Liver (tissue), 9 donors: Measurements from ENCODE around the gene ZBTB45. TPM values are rescaled to one million over a fixed set of nuclear protein-coding genes. Genes with fewer than 3 reads are reported as not detected.

Experiments used
- DNase-seq: peaks from one replicate; pipeline ENCODE4 v3.0.0-alpha.2; 2017; ENCODE audit warnings: low spot score
- H3K27ac ChIP-seq, 2 donors: one replicate each; pipeline ENCODE4 v1.7.0; 2013; ENCODE audit warnings: inconsistent platforms in 2 of 2, low read length in 2 of 2, control low read depth in 1 of 2, low read depth in 1 of 2, mild to moderate bottlenecking in 1 of 2
- H3K27me3 ChIP-seq, 4 donors: one replicate each; pipeline versions ENCODE4 v1.6.1 to v1.7.0; 2013; ENCODE audit warnings: low read length in 3 of 4, inconsistent platforms in 1 of 4, mild to moderate bottlenecking in 1 of 4, moderate library complexity in 1 of 4; ENCODE audit not compliant: control insufficient read depth in 4 of 4, insufficient read depth in 4 of 4
- H3K36me3 ChIP-seq, 4 donors: one replicate each; pipeline versions ENCODE4 v1.6.1 to v1.7.0; 2013; ENCODE audit warnings: low read length in 3 of 4, mild to moderate bottlenecking in 3 of 4, low read depth in 1 of 4, moderate library complexity in 1 of 4; ENCODE audit not compliant: control insufficient read depth in 4 of 4, insufficient read depth in 3 of 4
- H3K4me1 ChIP-seq, 4 donors: one replicate each; pipeline versions ENCODE4 v1.6.1 to v1.7.0; 2013; ENCODE audit warnings: low read length in 3 of 4, mild to moderate bottlenecking in 3 of 4, moderate library complexity in 1 of 4; ENCODE audit not compliant: control insufficient read depth in 4 of 4, insufficient read depth in 4 of 4
- H3K4me3 ChIP-seq, 3 donors: one replicate each; pipeline versions ENCODE4 v1.6.1 to v1.7.0; 2013; ENCODE audit warnings: low read length in 3 of 3, control low read depth in 1 of 3, low read depth in 1 of 3, mild to moderate bottlenecking in 1 of 3
- H3K9ac ChIP-seq, 2 donors: one replicate each; pipeline ENCODE4 v1.7.0; 2013; ENCODE audit warnings: low read length in 2 of 2, mild to moderate bottlenecking in 2 of 2, moderate library complexity in 2 of 2, control low read depth in 1 of 2, low read depth in 1 of 2
- H3K9me3 ChIP-seq, 4 donors: one replicate each; pipeline versions ENCODE4 v1.6.1 to v1.7.0; 2013; ENCODE audit warnings: low read length in 3 of 4; ENCODE audit not compliant: control insufficient read depth in 4 of 4
- CTCF ChIP-seq: fragments of 150-350 bp; IDR thresholded peaks from 2 replicates; pipeline ENCODE4 v1.5.1; 2017; ENCODE audit warnings: improper control_type of control experiment, low read depth, low read length; ENCODE audit not compliant: missing input control
- EGR1 ChIP-seq, 2 donors: IDR thresholded peaks; 2 replicates each; pipeline ENCODE4 v1.6.1; 2016 to 2018; ENCODE audit warnings: antibody characterized with exemption in 2 of 2, low read depth in 2 of 2
- GABPA ChIP-seq, 2 donors: IDR thresholded peaks in 1 of 2; conservative IDR thresholded peaks in 1 of 2; 2 replicates each; pipeline ENCODE4 v1.6.1; 2016; ENCODE audit warnings: antibody characterized with exemption in 2 of 2, mild to moderate bottlenecking in 1 of 2, moderate library complexity in 1 of 2
- HNF4A ChIP-seq, 2 donors: conservative IDR thresholded peaks; 2 replicates each; pipeline ENCODE4 v1.6.1; 2016; ENCODE audit warnings: antibody characterized with exemption in 2 of 2, mild to moderate bottlenecking in 2 of 2
- JUND ChIP-seq, 2 donors: IDR thresholded peaks; 2 replicates each; pipeline ENCODE4 v1.6.1; 2016; ENCODE audit warnings: antibody characterized with exemption in 2 of 2
- NR2F2 ChIP-seq: IDR thresholded peaks from 2 replicates; pipeline ENCODE4 v1.6.1; 2016; ENCODE audit warnings: antibody characterized with exemption
- RAD21 ChIP-seq, 2 donors: IDR thresholded peaks; 2 replicates each; pipeline ENCODE4 v1.6.1; 2016; ENCODE audit warnings: antibody characterized with exemption in 2 of 2, mild to moderate bottlenecking in 2 of 2
- REST ChIP-seq: IDR thresholded peaks from 2 replicates; pipeline ENCODE4 v1.6.1; 2016; ENCODE audit warnings: antibody characterized with exemption, mild to moderate bottlenecking
- RXRA ChIP-seq, 2 donors: IDR thresholded peaks; 2 replicates each; pipeline ENCODE4 v1.6.1; 2017 to 2018; ENCODE audit warnings: antibody characterized with exemption in 2 of 2, mild to moderate bottlenecking in 1 of 2
- SP1 ChIP-seq: IDR thresholded peaks from 2 replicates; pipeline ENCODE4 v1.6.1; 2018; ENCODE audit warnings: antibody characterized with exemption, mild to moderate bottlenecking
- YY1 ChIP-seq: IDR thresholded peaks from 2 replicates; pipeline ENCODE4 v1.6.1; 2016; ENCODE audit warnings: antibody characterized with exemption, mild to moderate bottlenecking
- ZBTB33 ChIP-seq: IDR thresholded peaks from 2 replicates; pipeline ENCODE4 v1.6.1; 2016; ENCODE audit warnings: antibody characterized with exemption
- WGBS: extraction: QIAGEN DNeasy Blood & Tissue Kit; methylation state at CpG from one replicate; pipeline ENCODE4 v1.1.7; 2013; 5-methylcytosine and 5-hydroxymethylcytosine counted together
- polyA plus RNA-seq, 2 donors: library from polyadenylated mRNA; stranded (reverse) in 1 of 2; unstranded in 1 of 2; fragments of 200-250 nt in 1 of 2; fragments of >200 nt in 1 of 2; fragmentation: Nextera tagmentation in 1 of 2; extraction: Ambion mirVana in 1 of 2; gene quantifications; one replicate each; pipeline versions ENCODE4 v1.2.1 to v1.2.3, GENCODE V29; 2013 to 2015
- total RNA-seq, 2 donors: library from RNA; depleted of rRNA; stranded (reverse); fragments of >200 nt; gene quantifications; one replicate each; pipeline ENCODE4 v1.2.3, GENCODE V29; 2014
- TF ChIP-seq, protein P1 (sequence below): IDR thresholded peaks from 2 replicates; pipeline ENCODE4 v1.6.1; 2016; ENCODE audit warnings: antibody characterized with exemption
- donor health status: healthy.
- donor health status: healthy.
- donor health status: healthy.
- donor health status: healthy.
- donor health status: healthy.

The ZBTB45 gene
- total and polyA plus RNA-seq, 4 donors, result 2.1 to 4.0 (median 2.7) TPM

DNA sequence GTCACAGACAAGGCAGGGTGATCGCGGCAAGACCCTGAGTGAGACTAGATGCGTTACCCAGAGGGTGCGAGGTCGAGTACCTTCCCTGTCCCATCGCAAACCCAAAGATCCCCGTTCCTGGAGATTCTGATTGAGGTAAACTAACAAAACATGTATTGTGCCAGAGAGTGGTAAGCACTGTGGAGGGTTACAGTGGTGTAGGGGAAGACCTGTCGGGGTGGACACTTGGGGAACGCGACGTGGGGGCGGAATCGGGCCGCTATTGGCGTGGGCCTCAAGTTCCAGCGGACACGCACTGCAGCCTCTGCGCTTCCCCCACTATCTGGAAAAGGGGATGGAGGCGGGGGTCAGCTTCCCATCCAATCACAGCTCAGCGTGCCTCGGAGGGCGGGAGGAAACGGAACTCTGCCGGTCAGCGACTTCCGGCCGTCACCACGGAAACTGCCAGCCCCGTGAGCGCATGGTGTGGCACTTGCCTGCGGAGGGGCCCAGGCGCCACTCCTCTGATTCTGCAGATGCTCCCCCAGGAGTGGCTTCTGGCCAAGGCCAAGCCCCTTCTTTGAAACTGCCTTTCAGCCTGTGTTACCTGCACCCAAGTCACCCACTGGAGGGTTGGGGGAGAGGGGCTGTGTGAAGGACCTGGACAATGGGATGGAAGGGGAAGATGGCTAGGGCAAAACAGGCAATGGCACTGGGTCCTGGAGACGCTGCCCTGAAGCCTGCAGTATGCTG, 39.8 kb upstream of the ZBTB45 start:
- no peaks in the 10 kb centered on the region for H3K9me3 ChIP-seq
- peaks cover 27 to 63% (median 54%) of the 10 kb centered on the region in 4 donors for H3K4me1 ChIP-seq
- no peak for TF ChIP-seq RAD21 (IDR thresholded peaks at IDR 0.05)
- peak; percentile 61 for TF ChIP-seq SP1
- TF ChIP-seq, protein P1, sequence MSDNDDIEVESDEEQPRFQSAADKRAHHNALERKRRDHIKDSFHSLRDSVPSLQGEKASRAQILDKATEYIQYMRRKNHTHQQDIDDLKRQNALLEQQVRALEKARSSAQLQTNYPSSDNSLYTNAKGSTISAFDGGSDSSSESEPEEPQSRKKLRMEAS, result peak; percentile 89
- TF ChIP-seq GABPA (IDR thresholded peaks at IDR 0.05 in 1 of 2, conservative IDR thresholded peaks at IDR 0.05 in 1 of 2), result peak; percentile 86 to 94
- peak; percentile 7 to 35 for TF ChIP-seq RXRA (IDR thresholded peaks at IDR 0.05)
- TF ChIP-seq YY1, result peak; percentile 98
- TF ChIP-seq NR2F2, result peak; percentile 69
- TF ChIP-seq REST, result peak; percentile 61
- TF ChIP-seq JUND (IDR thresholded peaks at IDR 0.05), result no peak
- TF ChIP-seq EGR1 (IDR thresholded peaks at IDR 0.05; ENCODE audit: low read depth in 2 of 2), result peak; percentile 55 to 66
- TF ChIP-seq HNF4A (conservative IDR thresholded peaks at IDR 0.05), result no peak
- peak overlapping the region; percentile 54 to 78 (median 78) for H3K4me3 ChIP-seq
- peak; percentile 87 for DNase-seq
- peaks cover 0 to 7% (median 3%) of the 10 kb centered on the region in 4 donors for H3K36me3 ChIP-seq
- peak overlapping the region; percentile 71 to 90 for H3K9ac ChIP-seq
- peak overlapping the region; percentile 87 to 100 for H3K27ac ChIP-seq
- H3K27me3 ChIP-seq, result no peaks in the 10 kb centered on the region
- 1% methylated on average over 33 of the region's 33 CpGs for WGBS

- WGBS, result under 1% methylated on average over 76 of the region's 76 CpGs
- Histone ChIP-seq H3K27me3 (no peaks in the 10 kb centered on the region), H3K9me3 (no peaks in the 10 kb centered on the region), H3K9ac (peak overlapping the region; percentile 71 to 90), H3K4me1 (peaks cover 34 to 70% (median 61%) of the 10 kb centered on the region in 4 donors), H3K36me3 (peaks cover 0 to 7% (median 3%) of the 10 kb centered on the region in 4 donors), H3K27ac (peak overlapping the region; percentile 87 to 100), H3K4me3 (peak overlapping the region; percentile 54 to 78 (median 78))
- peak; percentile 99 for DNase-seq
- no peak for TF ChIP-seq CTCF
- TF ChIP-seq ZBTB33, result peak; percentile 33
- no peak for TF ChIP-seq RXRA (IDR thresholded peaks at IDR 0.05)
- no peak for TF ChIP-seq EGR1 (IDR thresholded peaks at IDR 0.05; ENCODE audit: low read depth in 2 of 2)
- peak; percentile 50 for TF ChIP-seq REST
- no peak for TF ChIP-seq JUND (IDR thresholded peaks at IDR 0.05)
- peak; percentile 100 for TF ChIP-seq YY1
- peak; percentile 82 to 90 for TF ChIP-seq GABPA (IDR thresholded peaks at IDR 0.05 in 1 of 2, conservative IDR thresholded peaks at IDR 0.05 in 1 of 2)
Measured at GRCh38 chr19:58558623-58559274, 39.1 kb upstream of the ZBTB45 start.
